CD4-positive, alpha-beta T cell treated with Interleukin-12 subunit alpha and Interleukin-12 subunit beta, for 1 hour (primary cell): Measurements from ENCODE around the gene RND1.
"Not testable (repeated sequence)": the region's sequence is repeated elsewhere in the genome, so short reads cannot be mapped to it uniquely, and the experiment has no call there.

Source experiments
- DNase-seq: peaks from one replicate; pipeline ENCODE4 v3.0.0-alpha.2; 2020

Gene RND1

GRCh38 chr12:48865281-48866051 is at the start of gene RND1:
RND1 (minus strand) TSS chr12:48865870; CDS start chr12:48865767, 103 bp downstream.
- DNase-seq: peak; percentile 92

- DNase-seq: no peak
These were observed 44.5 kb upstream of the RND1 start for GRCh38 chr12:48910196-48910595.

- not testable (repeated sequence) for DNase-seq
These were observed 44.0 kb upstream of the RND1 start for GRCh38 chr12:48909698-48910097.

GRCh38 chr12:48907245-48907644 is 41.6 kb upstream of the RND1 start:
- DNase-seq: no peak

- DNase-seq: peak; percentile 90
These were observed 38.3 kb upstream of the RND1 start for GRCh38 chr12:48903982-48904411.

- DNase-seq: no peak
These were observed 37.8 kb upstream of the RND1 start for GRCh38 chr12:48903363-48903981.

- DNase-seq: no peak
These were observed 35.6 kb upstream of the RND1 start for GRCh38 chr12:48901278-48901677.

GRCh38 chr12:48899651-48900050 is 34.0 kb upstream of the RND1 start:
- DNase-seq: no peak

GRCh38 chr12:48894271-48894670 is 28.6 kb upstream of the RND1 start:
- no peak for DNase-seq

GRCh38 chr12:48890657-48891418 is 25.2 kb upstream of the RND1 start:
- peak; percentile 77 for DNase-seq

GRCh38 chr12:48889679-48890078 is 24.0 kb upstream of the RND1 start:
- DNase-seq: no peak

- no peak for DNase-seq
These were observed 17.9 kb upstream of the RND1 start for GRCh38 chr12:48883305-48884161.

- DNase-seq: no peak
These were observed 17.3 kb upstream of the RND1 start for GRCh38 chr12:48882972-48883304.

GRCh38 chr12:48882315-48882687 is 16.6 kb upstream of the RND1 start:
- DNase-seq: no peak

- DNase-seq: no peak
These were observed 16.1 kb upstream of the RND1 start for GRCh38 chr12:48881686-48882314.

- DNase-seq: no peak
These were observed 15.0 kb upstream of the RND1 start for GRCh38 chr12:48880647-48881046.

GRCh38 chr12:48878548-48878947 is 12.9 kb upstream of the RND1 start:
- no peak for DNase-seq

GRCh38 chr12:48875944-48876515 is 10.4 kb upstream of the RND1 start:
- DNase-seq: no peak

- DNase-seq: not testable (repeated sequence)
These were observed 7.9 kb upstream of the RND1 start for GRCh38 chr12:48873534-48873933.

GRCh38 chr12:48873096-48873495 is 7.4 kb upstream of the RND1 start:
- DNase-seq: no peak

GRCh38 chr12:48869191-48869590 is 3.5 kb upstream of the RND1 start:
- no peak for DNase-seq

GRCh38 chr12:48868451-48868850 is 2.8 kb upstream of the RND1 start:
- no peak for DNase-seq
